PC-9 (cell line): ENCODE measurements around the gene POLA1. TPM values are rescaled to one million over a fixed set of nuclear protein-coding genes. Genes with fewer than 3 reads are reported as not detected.
A peak's percentile ranks its signal among the peaks of the same experiment; 100 is the strongest.

ENCODE experiments used
- BruUV-seq: library from RNA; stranded (reverse); fragments of 400-500 nt; replicated peaks from 2 replicates; lab custom pipeline; 2021; lab: Mats Ljungman, UMichigan
- CTCF ChIA-PET: fragments of 300-600 bp; sonication (Branson Sonifier 250); formaldehyde crosslinking; loops from one replicate; lab custom pipeline; 2022; ENCODE audit warnings: antibody characterized with exemption; lab: Charles Lee
- POLR2A ChIA-PET: fragments of 300-600 bp; sonication (Branson Sonifier 250); formaldehyde crosslinking; loops from one replicate; lab custom pipeline; 2022; ENCODE audit warnings: antibody characterized with exemption; ENCODE audit not compliant: unreplicated experiment; lab: Charles Lee
- DNase-seq, 2 experiments: peaks; one replicate each; pipeline versions ENCODE4 v3.0.0 to v3.0.0-alpha.2; 2015 to 2022; ENCODE audit warnings: mixed read lengths in 1 of 2
- H2AFZ ChIP-seq: fragments of 200-600 bp; sonication (generic); 2 replicates; pipeline ENCODE4 v1.8.1; 2017; ENCODE audit warnings: antibody characterized with exemption
- H3F3A ChIP-seq: fragments of 200-600 bp; sonication (generic); 2 replicates; pipeline ENCODE4 v1.8.1; 2017; ENCODE audit warnings: antibody characterized with exemption, mild to moderate bottlenecking, low read depth; ENCODE audit not compliant: insufficient read depth
- H3K27ac ChIP-seq: fragments of 200-600 bp; sonication (generic); 2 replicates; pipeline ENCODE4 v1.6.1; 2016; ENCODE audit warnings: mixed run types
- H3K27me3 ChIP-seq: fragments of 200-600 bp; sonication (generic); 2 replicates; pipeline ENCODE4 v1.6.1; 2016; ENCODE audit warnings: low read depth, mixed run types; ENCODE audit not compliant: insufficient read depth
- H3K36me3 ChIP-seq: fragments of 200-600 bp; sonication (generic); 2 replicates; pipeline ENCODE4 v1.6.1; 2016; ENCODE audit warnings: low read depth, mixed run types
- H3K4me1 ChIP-seq: fragments of 200-600 bp; sonication (generic); replicated peaks from 2 replicates; pipeline ENCODE4 v1.6.1; 2016; ENCODE audit warnings: mixed run types; ENCODE audit not compliant: insufficient read depth
- H3K4me2 ChIP-seq: fragments of 200-600 bp; sonication (generic); 2 replicates; pipeline ENCODE4 v1.6.1; 2017; ENCODE audit warnings: mixed run types
- H3K4me3 ChIP-seq: fragments of 200-600 bp; sonication (generic); 2 replicates; pipeline ENCODE4 v1.6.1; 2016; ENCODE audit warnings: mixed run types
- H3K79me2 ChIP-seq: fragments of 200-600 bp; sonication (generic); 2 replicates; pipeline ENCODE4 v1.6.1; 2017; ENCODE audit warnings: low read depth, mixed run types
- H3K9me2 ChIP-seq: fragments of 200-600 bp; sonication (generic); 2 replicates; pipeline ENCODE4 v1.8.1; 2017; ENCODE audit warnings: mild to moderate bottlenecking; ENCODE audit not compliant: insufficient read depth
- H3K9me3 ChIP-seq: fragments of 200-600 bp; sonication (generic); 2 replicates; pipeline ENCODE4 v1.8.1; 2016; ENCODE audit warnings: low read depth; ENCODE audit not compliant: insufficient read depth
- H4K20me1 ChIP-seq: fragments of 200-600 bp; sonication (generic); 2 replicates; pipeline ENCODE4 v1.8.1; 2017; ENCODE audit not compliant: insufficient read depth
- EZH2 ChIP-seq: fragments of 200-600 bp; sonication (generic); IDR thresholded peaks from 2 replicates; pipeline ENCODE4 v1.8.0; 2017; ENCODE audit warnings: antibody characterized with exemption, low read depth
- intact Hi-C: fragments of 100-400 bp; cut with micrococcal nuclease; formaldehyde crosslinking; loops from one replicate; pipeline ENCODE4 v1.10.0; 2022; ENCODE audit not compliant: unreplicated experiment
- total RNA-seq: library from RNA; stranded (reverse); gene quantifications from 2 replicates; pipeline ENCODE4 v1.2.3, GENCODE V29; 2021
- TF ChIP-seq, protein P1 (sequence below): fragments of 200-600 bp; sonication (generic); conservative IDR thresholded peaks from 2 replicates; pipeline ENCODE4 v1.6.1; 2017; ENCODE audit warnings: mixed run types, antibody characterized with exemption, mild to moderate bottlenecking, moderate library complexity

Gene POLA1
- total RNA-seq, 1 experiment from 2014 or later, result 24.6 TPM

DNA sequence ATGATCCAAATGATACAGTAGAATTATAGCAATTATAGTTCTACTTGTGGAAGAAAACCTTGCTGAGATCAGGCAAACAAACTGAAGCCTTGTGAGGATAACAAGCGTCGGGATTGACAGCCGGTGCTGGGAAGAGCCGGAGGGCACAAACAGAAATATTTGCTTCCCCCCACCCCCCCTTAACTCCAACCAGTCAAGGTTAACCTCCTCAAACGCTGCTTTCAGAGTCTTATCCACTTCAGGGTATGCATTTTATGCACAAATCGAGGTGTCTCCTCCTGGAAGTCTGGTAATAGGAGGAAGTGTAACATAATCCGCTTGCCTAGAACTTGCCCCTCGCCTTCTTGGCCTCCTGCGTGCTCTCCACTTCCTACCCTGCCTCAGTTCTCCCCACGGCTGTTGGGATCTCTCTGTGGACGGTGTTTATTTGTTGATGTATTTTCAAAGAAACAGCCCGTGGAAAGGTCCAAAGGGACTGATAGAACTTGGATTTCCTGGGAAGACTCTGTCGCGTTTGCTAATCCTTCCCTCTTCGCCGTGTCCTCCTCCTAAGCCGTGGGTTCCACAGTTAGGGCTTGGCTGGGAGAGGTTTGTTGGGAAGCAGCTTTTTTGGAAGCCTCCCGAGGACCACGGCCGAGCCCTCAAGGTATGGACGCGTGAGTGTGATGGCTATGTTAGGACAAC is 326.1 kb downstream of the POLA1 start:
- Histone ChIP-seq H3K79me2 (no peaks in the 10 kb centered on the region), H3K27me3 (peaks cover 13% of the 10 kb centered on the region; the same call in 1 of the 2 replicates), H3K4me2 (no peak overlapping the region), H3K36me3 (no peaks in the 10 kb centered on the region), H2AFZ (no peak overlapping the region), H3K9me2 (no peaks in the 10 kb centered on the region), H3F3A (no peaks in the 10 kb centered on the region), H4K20me1 (no peaks in the 10 kb centered on the region), H3K9me3 (no peaks in the 10 kb centered on the region), H3K27ac (no peak overlapping the region), H3K4me1 (no peaks in the 10 kb centered on the region), H3K4me3 (no peak overlapping the region)
- POLR2A ChIA-PET, result no interaction called here
- no TSS peak for BruUV-seq
- intact Hi-C loops, result loop anchor here (5.0 to 10.0 kb wide), 2 partner anchors 178 to 765 kb away; no protein-coding TSS in a partner anchor
- CTCF ChIA-PET, result no interaction called here
- no peak for DNase-seq
- no peak for TF ChIP-seq EZH2
- TF ChIP-seq, protein P1, sequence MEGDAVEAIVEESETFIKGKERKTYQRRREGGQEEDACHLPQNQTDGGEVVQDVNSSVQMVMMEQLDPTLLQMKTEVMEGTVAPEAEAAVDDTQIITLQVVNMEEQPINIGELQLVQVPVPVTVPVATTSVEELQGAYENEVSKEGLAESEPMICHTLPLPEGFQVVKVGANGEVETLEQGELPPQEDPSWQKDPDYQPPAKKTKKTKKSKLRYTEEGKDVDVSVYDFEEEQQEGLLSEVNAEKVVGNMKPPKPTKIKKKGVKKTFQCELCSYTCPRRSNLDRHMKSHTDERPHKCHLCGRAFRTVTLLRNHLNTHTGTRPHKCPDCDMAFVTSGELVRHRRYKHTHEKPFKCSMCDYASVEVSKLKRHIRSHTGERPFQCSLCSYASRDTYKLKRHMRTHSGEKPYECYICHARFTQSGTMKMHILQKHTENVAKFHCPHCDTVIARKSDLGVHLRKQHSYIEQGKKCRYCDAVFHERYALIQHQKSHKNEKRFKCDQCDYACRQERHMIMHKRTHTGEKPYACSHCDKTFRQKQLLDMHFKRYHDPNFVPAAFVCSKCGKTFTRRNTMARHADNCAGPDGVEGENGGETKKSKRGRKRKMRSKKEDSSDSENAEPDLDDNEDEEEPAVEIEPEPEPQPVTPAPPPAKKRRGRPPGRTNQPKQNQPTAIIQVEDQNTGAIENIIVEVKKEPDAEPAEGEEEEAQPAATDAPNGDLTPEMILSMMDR, result no peak

DNA sequence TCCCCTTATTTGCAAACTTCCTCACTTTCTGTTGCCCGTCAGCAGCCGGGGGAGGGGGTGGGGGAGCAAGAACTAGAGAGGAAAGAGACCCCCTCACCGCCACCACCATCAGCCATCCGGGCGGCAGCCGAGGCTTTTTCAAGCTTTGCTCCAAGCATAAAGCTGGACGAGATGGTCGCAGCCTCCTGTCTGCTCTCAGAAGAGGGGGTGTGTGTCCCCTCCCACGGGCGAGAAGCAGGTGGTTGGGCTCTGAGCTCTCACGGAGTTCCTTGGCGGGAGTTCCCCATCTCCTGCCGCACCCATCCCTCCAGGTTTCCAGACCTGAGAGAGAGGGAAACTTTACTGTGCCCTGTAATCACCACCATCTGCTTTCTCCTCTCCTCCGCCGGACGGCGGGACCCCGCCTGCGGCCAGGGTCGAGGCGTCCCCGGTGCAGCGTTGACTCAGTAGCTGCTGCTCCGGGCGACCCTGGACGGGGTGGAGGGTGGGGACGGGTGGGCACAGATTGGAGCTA is 326.7 kb downstream of the POLA1 start:
- H3K27me3 ChIP-seq, result peaks cover 13% of the 10 kb centered on the region; the same call in 1 of the 2 replicates
- H3K79me2 ChIP-seq, result no peaks in the 10 kb centered on the region
- H3K36me3 ChIP-seq, result no peaks in the 10 kb centered on the region
- H4K20me1 ChIP-seq, result no peaks in the 10 kb centered on the region
- no peaks in the 10 kb centered on the region for H3K9me3 ChIP-seq
- ChIA-PET CTCF (interaction anchor here (1.4 kb wide), 1 partner anchor 182 kb away, joined by 4 read pairs; no protein-coding TSS in a partner anchor), POLR2A (no interaction called here)
- BruUV-seq, result no TSS peak
- TF ChIP-seq, protein P1, result no peak
- TF ChIP-seq EZH2, result no peak
- H3K27ac ChIP-seq, result no peak overlapping the region
- H3K9me2 ChIP-seq, result no peaks in the 10 kb centered on the region
- no peaks in the 10 kb centered on the region for H3F3A ChIP-seq
- H2AFZ ChIP-seq, result no peak overlapping the region
- no peak for DNase-seq
- no peak overlapping the region for H3K4me3 ChIP-seq
- H3K4me1 ChIP-seq, result no peaks in the 10 kb centered on the region
- intact Hi-C loops, result no loop called here
- no peak overlapping the region for H3K4me2 ChIP-seq

DNA sequence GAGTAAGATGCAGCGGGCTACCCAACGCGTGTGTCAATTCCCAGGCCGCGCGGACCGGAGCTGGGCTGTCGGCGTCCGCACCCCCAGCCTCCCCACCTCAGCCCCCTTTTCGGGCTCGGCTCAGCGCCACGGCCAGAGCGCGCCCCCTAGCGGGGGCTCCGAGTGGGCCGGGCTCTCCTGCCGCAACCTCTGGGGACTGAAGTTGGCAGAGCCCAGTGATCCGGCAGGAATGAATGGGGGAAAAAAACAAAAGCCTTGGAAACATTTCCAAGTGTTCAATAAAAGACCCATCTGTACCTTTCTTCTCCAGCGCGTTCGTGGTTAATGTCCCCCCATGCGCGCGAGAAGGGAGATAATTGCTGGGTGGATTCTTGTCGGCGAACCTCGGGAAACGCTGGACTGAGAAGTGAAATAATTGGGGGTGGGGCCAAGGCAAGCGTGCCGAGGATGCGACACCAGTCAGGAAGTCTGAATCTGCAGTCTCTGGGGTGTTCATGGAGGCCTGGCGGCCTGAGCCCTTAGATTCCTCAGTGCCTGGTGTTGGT is 327.3 kb downstream of the POLA1 start:
- H2AFZ ChIP-seq, result no peak overlapping the region
- H3K4me2 ChIP-seq, result no peak overlapping the region
- TF ChIP-seq, protein P1, result peak; percentile 43; the same call in 1 of the 2 replicates
- no peak for TF ChIP-seq EZH2
- intact Hi-C loops, result no loop called here
- peaks cover 13% of the 10 kb centered on the region; the same call in 1 of the 2 replicates for H3K27me3 ChIP-seq
- no peaks in the 10 kb centered on the region for H3K9me3 ChIP-seq
- POLR2A ChIA-PET, result no interaction called here
- no peaks in the 10 kb centered on the region for H4K20me1 ChIP-seq
- no peaks in the 10 kb centered on the region for H3K36me3 ChIP-seq
- CTCF ChIA-PET, result interaction anchor here (1.4 kb wide), 1 partner anchor 182 kb away, joined by 4 read pairs; no protein-coding TSS in a partner anchor
- H3K79me2 ChIP-seq, result no peaks in the 10 kb centered on the region
- H3K9me2 ChIP-seq, result no peaks in the 10 kb centered on the region
- peak in 1 of 2 experiments; percentile 40 for DNase-seq
- no peaks in the 10 kb centered on the region for H3F3A ChIP-seq
- H3K27ac ChIP-seq, result no peak overlapping the region
- no TSS peak for BruUV-seq
- no peak overlapping the region for H3K4me3 ChIP-seq
- no peaks in the 10 kb centered on the region for H3K4me1 ChIP-seq
